HG02970 (cell line): ENCODE data around the gene KAZALD1.

ENCODE experiments used
- ATAC-seq: cut with Tn5 transposase; IDR thresholded peaks from one replicate; pipeline ENCODE4 v1.9.1; 2021; ENCODE audit warnings: mild to moderate bottlenecking, moderate library complexity, moderate number of reproducible peaks; ENCODE audit not compliant: unreplicated experiment, low FRiP score

Gene KAZALD1, protein sequence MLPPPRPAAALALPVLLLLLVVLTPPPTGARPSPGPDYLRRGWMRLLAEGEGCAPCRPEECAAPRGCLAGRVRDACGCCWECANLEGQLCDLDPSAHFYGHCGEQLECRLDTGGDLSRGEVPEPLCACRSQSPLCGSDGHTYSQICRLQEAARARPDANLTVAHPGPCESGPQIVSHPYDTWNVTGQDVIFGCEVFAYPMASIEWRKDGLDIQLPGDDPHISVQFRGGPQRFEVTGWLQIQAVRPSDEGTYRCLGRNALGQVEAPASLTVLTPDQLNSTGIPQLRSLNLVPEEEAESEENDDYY

DNA sequence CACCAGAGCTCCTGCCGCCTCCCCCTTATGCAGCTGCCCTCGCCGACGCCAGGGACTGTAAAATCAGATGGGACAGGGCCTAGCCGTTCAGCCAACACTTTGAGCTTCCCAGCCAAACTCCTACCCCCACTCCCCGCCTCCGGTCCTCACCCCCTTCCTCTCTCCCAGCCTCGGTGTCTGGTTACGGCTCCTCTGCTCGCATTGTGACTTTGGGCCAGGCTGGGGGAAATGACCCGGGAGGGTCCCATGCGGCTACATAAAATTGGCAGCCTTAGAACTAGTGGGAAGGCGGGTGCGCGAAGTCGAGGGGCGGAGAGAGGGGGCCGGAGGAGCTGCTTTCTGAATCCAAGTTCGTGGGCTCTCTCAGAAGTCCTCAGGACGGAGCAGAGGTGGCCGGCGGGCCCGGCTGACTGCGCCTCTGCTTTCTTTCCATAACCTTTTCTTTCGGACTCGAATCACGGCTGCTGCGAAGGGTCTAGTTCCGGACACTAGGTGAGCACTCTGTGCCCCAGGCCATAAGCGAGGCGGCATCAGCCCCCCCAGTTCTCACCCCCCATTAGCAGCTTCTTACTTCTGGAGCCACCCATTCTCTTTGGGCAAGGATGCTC, at the start of gene KAZALD1:
TSS of gene KAZALD1 (plus strand) at position 366 of the 608 bp plus-strand sequence. CDS start 604 bp downstream, outside the sequence.
- no peak for ATAC-seq

DNA sequence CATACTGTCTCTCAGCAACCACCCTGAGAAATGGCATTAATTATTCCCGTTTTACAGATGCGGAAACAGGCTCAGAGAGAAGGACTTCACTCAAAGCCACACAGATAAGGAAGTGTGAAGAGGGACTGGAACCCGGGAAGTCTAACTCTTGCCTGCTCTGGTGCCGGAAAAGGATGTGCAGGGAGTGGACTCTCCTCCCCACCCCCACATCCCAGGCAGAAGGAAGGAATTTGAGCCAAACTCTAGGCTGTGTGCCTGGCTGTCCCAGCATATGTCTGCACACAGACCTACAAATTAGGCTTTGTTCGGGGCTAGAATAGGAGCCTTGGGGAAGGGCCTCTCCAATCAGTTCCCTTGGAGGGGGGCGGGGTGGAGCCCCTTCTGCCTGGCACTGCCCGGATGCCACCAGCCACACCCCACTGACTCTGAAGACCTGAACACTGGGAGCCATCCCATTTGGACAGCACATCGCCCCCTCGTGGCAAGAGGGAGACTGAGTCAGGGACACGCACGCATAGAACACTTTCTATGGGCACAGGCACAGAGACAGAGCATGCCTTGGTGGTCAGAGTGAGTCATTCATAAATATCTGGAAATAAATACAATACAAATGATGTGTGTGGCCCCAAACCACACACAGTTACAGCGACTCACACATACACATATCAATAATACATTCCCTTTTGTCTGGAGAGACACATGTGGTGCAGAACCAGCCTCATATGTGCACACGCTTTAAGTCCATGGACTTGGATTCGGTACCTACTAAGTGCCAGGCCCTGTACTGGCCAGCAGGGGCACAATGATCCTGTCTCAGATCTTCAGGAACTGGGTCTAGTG, 49.0 kb upstream of the KAZALD1 start:
- peak; percentile 56 for ATAC-seq

DNA sequence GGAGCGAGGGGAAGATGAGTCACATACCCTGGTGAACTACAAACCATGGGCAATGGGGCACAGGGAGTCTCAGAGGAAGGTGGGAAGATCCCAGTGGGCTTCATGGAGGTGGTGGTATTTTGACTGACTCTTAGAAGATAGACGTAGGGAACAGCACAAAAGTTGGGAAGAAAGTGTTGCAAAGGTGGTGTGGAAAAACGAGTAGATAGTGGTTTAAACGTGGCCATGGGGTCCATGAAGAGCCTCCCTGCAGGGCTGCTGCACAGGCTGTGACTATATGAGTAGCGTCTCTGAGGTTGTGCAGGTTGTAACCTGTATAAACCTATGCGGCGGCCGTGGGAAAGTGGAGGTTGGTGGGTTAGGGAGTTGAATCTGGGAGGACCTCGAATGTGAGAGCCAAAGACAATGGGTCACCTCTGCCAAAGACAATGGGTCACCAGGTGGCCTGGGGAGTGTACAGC, 48.4 kb upstream of the KAZALD1 start:
- ATAC-seq = no peak

DNA sequence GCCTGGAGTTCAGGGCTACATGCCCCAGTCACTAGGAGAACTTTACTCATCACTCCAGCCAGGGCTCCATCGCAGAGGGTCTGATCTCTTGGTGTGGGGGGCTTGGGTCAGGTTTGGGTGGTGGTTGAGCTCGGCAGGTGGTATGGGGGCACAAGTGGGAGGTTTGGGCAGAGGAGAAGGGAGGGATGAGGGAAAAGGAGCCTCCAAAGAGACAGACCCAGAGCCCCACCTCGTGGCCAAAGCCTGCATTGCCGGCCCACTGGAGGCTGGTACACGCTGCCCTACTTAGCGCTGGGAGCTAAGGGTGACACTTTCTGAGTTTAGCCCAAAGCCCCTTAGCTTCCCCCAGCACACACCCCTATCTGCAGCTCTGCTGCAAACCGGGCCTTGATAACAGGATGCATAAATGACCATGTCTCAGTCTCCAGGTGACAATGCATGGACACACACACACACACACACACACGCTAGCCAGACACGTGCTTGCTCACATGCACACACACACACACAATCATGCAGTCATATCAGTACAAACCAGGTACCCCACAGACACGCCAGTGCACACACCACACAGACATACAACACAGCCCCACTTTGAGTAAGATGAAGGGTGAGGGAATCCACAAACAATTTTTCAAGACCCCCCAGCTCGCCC, 47.4 kb upstream of the KAZALD1 start:
- ATAC-seq = no peak

DNA sequence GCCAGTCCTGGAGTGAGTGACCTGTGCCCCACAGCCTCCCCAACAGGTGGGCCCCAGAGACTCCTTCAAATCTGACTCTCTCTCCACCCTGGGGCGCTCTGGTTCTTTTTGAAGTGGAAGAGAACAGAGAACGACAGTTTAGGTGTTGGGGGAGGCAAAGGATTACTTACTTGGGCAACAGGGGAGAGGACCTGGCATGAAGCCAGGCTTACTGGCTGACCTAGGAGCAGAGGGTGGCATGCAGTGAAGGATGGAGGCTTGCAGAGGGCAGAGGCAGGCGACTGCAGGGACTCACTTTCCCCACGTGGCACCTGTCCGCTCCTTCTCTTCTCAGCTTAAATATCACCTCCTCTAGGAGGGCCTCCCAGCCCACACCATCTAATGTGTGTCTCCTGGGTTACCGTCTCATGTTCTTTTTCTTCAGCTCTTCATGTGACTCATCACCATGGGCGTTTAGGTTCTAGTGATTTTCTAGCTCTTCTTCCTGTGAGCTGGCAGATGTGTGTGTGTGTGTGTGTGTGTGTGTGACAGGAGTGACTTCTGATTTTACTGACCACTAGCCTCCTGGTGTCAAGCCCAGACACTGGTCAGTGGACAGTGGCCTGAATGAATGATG, 46.7 kb upstream of the KAZALD1 start:
- no peak for ATAC-seq

- ATAC-seq = no peak
Observed at GRCh38 chr10:101015582-101015973, 46.2 kb upstream of the KAZALD1 start.

- no peak for ATAC-seq
Observed at GRCh38 chr10:101016814-101017213, 45.0 kb upstream of the KAZALD1 start.

- ATAC-seq = no peak
Observed at GRCh38 chr10:101018118-101018599, 43.6 kb upstream of the KAZALD1 start.

GRCh38 chr10:101018600-101019439, 43.0 kb upstream of the KAZALD1 start:
- no peak for ATAC-seq

DNA sequence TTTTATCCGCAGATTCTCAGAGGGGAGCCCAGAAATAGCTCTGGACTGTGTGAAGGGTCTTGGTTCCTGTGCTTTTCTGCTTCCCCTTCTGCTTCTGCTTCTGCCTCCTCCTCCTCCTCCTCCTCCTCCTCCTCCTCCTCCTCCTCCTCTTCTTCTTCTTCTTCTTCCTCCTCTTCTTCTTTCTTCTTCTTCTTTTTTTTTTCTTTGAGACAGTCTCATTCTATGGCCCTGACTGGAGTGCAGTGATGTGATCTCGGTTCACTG, 42.4 kb upstream of the KAZALD1 start:
- no peak for ATAC-seq

GRCh38 chr10:101020427-101021075, 41.2 kb upstream of the KAZALD1 start:
- ATAC-seq = no peak

DNA sequence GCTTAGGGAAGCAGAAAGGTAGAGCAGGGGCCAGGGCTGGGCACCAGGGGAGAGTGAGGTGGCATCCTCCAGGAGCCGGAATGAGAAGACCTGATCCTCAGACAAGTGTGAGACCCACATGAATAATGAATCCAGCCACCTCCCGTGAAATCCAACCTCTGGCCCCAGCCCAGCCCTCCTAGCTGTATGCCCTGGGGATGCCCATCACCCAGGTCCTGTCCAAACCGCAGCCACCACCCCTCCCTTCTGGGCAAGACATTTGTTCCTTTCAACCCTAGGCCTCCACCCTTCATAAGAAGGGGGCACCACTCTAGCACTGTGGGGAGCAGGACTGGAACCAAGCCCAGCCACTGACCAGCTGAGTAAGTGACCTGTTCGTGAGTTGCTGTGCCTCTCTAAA, 40.5 kb upstream of the KAZALD1 start:
- no peak for ATAC-seq

GRCh38 chr10:101021692-101022251, 40.0 kb upstream of the KAZALD1 start:
- ATAC-seq = no peak

- no peak for ATAC-seq
Observed at GRCh38 chr10:101022967-101023705, 38.7 kb upstream of the KAZALD1 start.

- ATAC-seq = no peak
Observed at GRCh38 chr10:101027106-101027720, 34.6 kb upstream of the KAZALD1 start.

DNA sequence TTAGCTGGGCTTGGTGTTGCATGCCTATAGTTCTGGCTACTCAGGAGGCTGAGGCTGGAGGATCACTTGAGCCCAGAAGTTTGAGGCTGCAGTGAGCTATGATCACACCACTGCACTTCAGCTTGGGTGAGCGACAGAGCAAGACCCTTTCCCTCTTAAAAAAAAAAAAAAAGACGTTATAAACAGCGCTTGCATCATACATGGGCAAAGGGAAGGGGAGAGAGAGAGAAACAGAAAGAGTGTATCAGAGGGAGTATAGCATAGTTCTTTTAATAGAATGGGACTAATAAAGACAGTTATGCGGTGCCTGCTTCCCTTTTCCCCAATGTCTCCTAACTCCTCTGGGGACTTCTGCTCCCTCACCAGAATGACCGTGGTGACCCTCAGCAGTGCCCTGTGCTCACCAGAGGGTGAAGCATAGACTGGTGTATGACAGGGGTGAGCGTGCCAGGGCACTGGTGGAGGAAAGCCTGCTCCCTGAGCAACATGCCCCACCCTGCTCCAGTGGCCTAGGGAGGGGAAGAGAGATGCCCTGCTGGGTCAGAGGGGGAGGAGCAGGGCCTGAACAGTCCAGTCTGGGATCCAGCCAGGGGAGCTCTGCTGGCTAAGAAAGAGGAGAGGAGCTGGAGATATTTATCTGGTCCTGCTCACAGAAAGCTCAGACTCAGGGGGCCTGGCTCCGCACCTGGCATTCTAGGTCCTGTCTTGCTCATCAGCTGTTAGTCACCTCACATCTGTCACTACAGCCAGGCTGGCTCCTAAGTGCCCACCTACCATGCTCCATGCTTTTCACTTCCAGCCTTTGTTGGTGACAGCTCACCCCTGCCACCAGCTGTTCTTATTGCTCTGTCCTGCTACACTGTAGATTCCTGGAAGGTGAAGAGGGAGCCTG, 33.1 kb upstream of the KAZALD1 start:
- ATAC-seq = no peak
